ENCODE measurements around the gene MAP2K7.
"Not testable (repeated sequence)": the region's sequence is repeated elsewhere in the genome, so short reads cannot be mapped to it uniquely, and the experiment has no call there.

Gene MAP2K7

GRCh38 chr19:7885818-7886217 is 17.9 kb upstream of the MAP2K7 start:
- DNase-seq (ENCODE audit: low read depth), result no peak

GRCh38 chr19:7887408-7888144 is 16.1 kb upstream of the MAP2K7 start:
- DNase-seq (ENCODE audit: low read depth), result no peak

DNA sequence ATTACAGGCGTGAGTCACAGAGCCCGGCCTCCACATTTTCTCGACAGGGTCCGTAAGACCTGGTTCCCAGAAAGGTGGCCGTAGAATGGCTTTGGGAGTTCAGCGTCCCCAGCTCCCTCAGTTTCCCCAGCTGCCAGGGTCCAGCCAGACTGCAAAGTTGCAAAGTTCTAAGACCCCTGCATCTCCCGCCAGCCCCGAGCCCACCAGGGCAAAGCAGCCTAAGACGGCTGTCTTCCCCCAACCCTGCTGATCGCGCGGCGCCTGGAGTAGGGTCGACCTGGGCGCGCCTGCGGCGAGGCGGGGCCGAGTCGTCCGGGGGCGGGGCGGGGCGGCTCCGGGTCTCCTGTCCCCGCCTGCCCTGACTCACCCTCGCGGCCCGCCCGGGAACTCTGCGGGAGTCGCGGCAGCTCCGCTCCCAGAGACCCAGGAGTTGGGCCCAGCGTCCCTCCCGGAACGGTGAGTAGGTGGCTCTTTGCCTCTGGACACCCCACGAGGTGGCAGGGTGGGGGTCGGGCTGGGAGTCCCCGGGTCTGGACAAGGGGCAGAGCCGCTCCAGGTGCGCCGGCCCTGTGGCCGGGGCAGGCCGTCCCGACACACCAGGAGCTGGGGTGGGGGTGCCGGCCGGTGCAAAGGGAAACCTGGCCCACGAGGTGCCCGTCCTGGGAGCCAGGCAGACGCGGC is 15.4 kb upstream of the MAP2K7 start, which contains the start of gene LRRC8E:
LRRC8E (plus strand) TSS at position 366 of the 681 bp plus-strand sequence. CDS start 7,094 bp downstream, outside the sequence.
- DNase-seq (ENCODE audit: low read depth), result no peak

DNA sequence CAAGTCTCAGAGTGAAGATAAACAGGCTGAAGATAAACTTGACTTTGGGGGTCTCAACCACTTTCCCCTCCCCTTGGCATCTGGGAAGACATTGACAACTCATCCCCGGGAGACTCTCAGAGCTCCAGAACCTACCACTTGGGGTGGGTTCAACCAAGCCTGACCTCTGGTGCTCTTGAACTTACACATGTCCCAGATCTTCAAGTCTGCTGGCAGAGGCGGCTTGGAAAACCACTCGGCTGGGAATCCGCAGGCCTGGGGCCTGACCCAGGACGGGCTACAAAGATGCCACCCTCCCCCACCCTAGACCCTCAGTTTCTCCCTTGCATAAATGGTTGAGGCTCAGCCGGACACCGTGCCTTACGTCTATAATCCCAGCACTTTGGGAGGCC is 14.9 kb upstream of the MAP2K7 start:
- DNase-seq (ENCODE audit: low read depth), result no peak

- DNase-seq (ENCODE audit: low read depth), result not testable (repeated sequence)
Measured at GRCh38 chr19:7893362-7894101, 10.1 kb upstream of the MAP2K7 start.

- no peak for DNase-seq (ENCODE audit: low read depth)
Measured at GRCh38 chr19:7894612-7895309, 8.9 kb upstream of the MAP2K7 start.

GRCh38 chr19:7895565-7895964 is 8.1 kb upstream of the MAP2K7 start:
- no peak for DNase-seq (ENCODE audit: low read depth)

DNA sequence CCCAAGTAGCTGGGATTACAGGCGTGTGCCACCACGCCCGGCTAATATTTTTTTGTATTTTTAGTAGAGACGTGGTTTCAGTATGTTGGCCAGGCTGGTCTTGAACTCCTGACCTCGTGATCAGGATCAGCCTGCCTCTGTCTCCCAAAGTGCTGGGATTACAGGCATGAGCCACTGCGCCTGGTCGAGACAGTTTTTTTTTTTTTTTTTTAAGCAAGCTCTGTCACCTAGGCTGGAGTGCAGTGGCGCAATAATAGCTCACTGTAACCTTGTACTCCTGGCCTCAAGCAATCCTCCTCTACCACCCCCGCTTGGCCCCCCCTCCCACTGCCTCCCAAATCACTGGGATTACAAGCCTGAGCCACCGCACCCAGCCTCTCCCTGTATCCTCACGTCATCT is 6.4 kb upstream of the MAP2K7 start:
- no peak for DNase-seq (ENCODE audit: low read depth)

- no peak for DNase-seq (ENCODE audit: low read depth)
Measured at GRCh38 chr19:7898967-7899366, 4.7 kb upstream of the MAP2K7 start.

- DNase-seq (ENCODE audit: low read depth), result no peak
Measured at GRCh38 chr19:7899751-7900378, 3.8 kb upstream of the MAP2K7 start.

GRCh38 chr19:7900401-7900870 is 3.2 kb upstream of the MAP2K7 start:
- no peak for DNase-seq (ENCODE audit: low read depth)

DNA sequence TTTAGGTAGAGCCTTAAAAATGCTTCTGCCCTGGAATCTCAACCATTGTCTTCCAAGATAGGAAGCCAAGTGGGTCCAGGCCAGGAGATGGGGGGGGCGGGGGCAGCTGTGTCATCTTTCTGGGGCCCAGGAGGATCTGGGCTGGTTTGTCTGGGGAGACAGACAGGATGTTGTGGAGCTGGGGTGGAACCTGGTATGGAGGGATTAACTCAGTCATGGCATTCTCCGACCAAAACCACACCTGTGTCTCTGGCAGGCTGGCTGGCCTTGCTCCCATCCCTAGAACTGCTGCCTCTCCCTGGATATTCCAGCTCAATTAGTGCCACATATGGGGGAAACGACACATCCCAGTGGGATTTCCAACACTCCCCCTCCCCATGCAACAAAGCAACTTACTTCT is 2.7 kb upstream of the MAP2K7 start:
- DNase-seq (ENCODE audit: low read depth), result no peak

DNA sequence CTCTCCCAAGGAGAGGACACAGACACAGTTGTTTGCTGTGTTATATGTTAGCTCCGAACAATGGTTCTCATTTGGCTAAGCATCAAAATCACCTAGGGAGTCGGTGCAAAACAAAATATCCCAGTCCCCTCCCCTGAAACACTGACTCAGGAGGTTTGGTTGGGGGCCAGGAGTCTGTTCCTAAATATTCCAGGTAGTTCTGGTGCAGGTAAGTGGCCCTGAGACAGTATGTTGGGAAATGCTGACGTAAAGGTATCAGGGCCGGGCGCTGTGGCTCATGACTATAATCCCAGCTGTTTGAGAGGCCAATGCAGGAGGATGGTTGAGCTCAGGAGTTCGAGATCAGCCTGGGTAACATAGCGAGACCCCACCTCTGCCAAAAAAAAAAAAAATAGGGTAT is 2.3 kb upstream of the MAP2K7 start:
- no peak for DNase-seq (ENCODE audit: low read depth)

- no peak for DNase-seq (ENCODE audit: low read depth)
Measured at GRCh38 chr19:7902796-7903243, 857 bp upstream of the MAP2K7 start.

DNA sequence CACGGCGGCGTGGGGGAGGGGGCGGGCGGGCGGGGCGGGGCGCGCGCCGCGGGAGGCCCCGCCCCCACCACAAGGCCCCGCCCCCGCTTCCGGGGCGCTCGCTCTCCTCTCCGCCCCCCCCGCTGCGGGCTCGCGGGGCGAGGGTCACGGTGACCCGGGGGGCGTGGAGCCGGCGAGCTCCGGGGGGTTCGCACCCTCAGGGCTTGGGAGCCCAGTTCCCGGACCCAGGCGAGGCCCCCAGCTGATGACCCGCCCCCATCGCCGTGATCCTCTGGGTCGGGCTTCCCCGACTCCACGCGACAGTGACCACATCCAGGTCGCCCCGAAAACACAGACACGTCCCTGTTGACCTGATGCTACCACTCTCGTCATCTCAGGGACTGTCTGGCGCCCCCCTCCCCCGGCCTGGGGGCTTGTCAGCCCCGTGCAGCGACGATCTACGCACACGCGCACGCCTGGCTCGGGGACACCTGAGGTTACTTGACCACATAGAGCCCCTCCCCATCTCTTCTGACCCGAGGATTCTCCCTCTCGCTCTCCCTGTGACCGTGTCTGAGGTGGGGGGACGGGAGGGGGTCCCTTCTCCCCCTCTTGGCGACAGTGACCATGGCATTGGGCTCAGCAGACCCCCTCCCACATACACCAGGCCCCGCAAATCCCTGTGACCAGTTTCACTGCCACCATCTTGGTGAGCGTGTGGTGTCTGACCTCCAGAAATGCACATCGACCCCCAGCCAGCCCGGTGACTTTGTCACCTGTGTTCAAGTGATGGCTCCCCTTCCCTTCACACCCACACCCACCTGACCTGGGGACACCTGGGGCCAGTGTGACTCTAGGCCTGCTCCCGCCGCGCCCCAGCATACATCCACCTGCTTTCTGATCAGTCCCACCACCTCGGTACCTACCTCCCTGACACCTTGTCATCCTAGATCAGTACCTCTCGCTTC is 670 bp downstream of the MAP2K7 start:
- no peak for DNase-seq (ENCODE audit: low read depth)

DNA sequence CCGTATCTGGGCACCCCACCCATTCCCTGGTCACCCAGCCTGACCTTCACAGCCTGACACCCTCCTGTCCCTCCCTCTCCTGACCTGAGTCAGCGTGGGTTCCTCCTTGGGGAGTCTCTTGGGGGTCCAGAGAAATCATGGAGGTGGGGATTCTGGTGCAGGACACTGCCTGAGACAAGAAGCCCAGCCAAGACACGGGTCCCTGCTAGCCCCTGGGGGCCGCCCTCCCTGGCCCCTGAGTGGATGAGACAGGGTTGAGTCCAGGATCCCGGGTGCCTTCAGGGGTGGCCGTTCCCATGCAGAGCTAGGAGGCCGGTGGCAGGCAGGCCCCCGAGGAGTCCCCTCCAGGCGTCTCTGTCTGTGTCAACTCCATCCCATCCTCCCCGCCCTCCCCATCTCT is 1.6 kb downstream of the MAP2K7 start:
- no peak for DNase-seq (ENCODE audit: low read depth)

DNA sequence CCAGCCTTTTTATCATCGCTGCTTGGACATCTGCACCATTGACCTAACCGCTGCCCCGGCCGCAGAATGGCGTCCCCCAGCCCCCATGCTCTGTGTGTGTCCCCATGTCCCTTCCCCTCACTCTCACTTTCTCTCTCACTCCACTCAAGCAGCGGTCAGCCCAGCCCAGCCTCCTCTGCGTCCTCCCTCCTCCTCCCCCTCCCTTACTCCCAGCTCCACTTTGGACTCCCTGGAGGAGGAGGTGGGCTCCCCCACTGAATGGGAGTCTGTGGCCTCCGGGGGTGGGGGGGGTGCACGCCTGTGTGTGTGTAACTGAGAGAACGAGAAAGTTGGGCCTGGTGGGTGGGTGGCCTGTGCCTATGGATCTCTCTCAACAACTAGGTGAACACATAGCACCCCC is 2.2 kb downstream of the MAP2K7 start:
- DNase-seq (ENCODE audit: low read depth), result no peak

- DNase-seq (ENCODE audit: low read depth), result no peak
Measured at GRCh38 chr19:7907122-7907521, 3.4 kb downstream of the MAP2K7 start.

DNA sequence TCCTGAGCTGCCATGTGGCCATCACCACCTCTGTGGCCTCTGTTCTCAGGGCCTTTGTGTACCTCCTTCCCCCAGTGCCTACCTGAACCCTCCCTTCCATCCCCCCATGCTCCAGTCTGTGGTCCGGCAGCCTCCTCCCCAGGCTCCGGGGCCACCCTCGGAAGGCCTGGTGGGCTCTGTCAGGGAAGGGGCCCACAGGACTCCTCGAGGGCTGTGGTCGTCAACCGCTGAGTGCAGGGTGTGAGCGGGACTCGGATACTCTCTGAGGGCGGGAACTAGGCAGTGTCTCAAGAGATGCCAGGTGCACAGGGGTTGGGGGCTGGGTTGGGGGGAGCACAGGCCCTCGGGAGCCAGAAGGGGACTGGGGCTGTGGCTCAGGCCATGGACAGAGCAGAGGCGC is 3.9 kb downstream of the MAP2K7 start:
- no peak for DNase-seq (ENCODE audit: low read depth)

DNA sequence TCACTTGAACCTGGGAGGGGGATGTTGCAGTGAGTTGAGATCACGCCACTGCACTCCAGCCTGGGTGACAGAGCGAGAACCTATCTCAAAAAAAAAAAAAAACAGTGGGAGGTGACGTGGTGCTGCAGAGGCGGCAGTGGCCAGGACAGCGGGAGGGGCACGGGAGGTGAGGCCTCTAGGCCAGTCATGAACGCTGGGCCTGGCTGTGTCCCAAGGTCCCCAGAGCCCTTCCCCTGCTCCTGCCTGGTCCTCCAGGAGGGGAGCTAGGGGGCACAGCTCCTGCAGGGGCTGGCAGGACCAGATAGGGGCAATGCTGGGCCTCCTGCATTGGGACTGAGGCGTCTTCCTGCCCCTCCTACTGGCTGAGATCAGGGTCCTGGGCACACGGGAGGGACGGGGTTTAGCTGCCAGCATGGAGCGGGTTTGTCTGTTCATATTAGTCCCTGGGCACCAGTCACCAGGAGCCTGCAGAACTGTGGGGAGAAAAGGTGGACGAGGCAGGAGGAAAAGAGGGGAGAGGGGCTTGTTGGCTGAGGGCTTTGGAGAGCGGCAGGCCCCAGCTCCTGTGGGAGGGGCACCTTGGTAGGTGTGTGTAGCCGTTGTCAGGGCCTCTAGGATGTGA is 4.5 kb downstream of the MAP2K7 start:
- DNase-seq (ENCODE audit: low read depth), result no peak

Data from stimulated activated CD8-positive, alpha-beta memory T cell treated with anti-CD3 and anti-CD28 coated beads, Interleukin-15, amount 100 ng/mL, for 24 hours (primary cell).